ENCODE results near the gene PRMT2. TPM values are rescaled to one million over a fixed set of nuclear protein-coding genes. Genes with fewer than 3 reads are reported as not detected.
A peak's percentile ranks its signal among the peaks of the same experiment; 100 is the strongest.

Gene PRMT2
- total RNA-seq, 2 experiments from 2014 or later, result 110 to 117 TPM

- POLR2A ChIA-PET, result no interaction called here
- DNase-seq, result peak; percentile 13
- CTCF ChIA-PET, result interaction anchor here (1.1 kb wide), 1 partner anchor 8 kb away, joined by 3 read pairs; no protein-coding TSS in a partner anchor
- Mint-ChIP-seq H3K4me3 (no peak overlapping the region), H3K4me1 (ENCODE audit: low read depth) (peaks cover 10% of the 10 kb centered on the region), H3K9me3 (ENCODE audit: insufficient read depth) (peaks cover 3% of the 10 kb centered on the region), H3K36me3 (ENCODE audit: low read depth) (peaks cover 84% of the 10 kb centered on the region), H3K27me3 (ENCODE audit: low read depth) (no peaks in the 10 kb centered on the region), H3K27ac (no peak overlapping the region)
- ATAC-seq, result no peak
Observed at GRCh38 chr21:46645840-46646239, 10.4 kb downstream of the PRMT2 start.

GRCh38 chr21:46646541-46647154, 11.2 kb downstream of the PRMT2 start:
- Mint-ChIP-seq H3K4me1 (ENCODE audit: low read depth) (peaks cover 10% of the 10 kb centered on the region), H3K27me3 (ENCODE audit: low read depth) (no peaks in the 10 kb centered on the region), H3K36me3 (ENCODE audit: low read depth) (peaks cover 86% of the 10 kb centered on the region), H3K27ac (no peak overlapping the region), H3K9me3 (ENCODE audit: insufficient read depth) (peaks cover 3% of the 10 kb centered on the region), H3K4me3 (no peak overlapping the region)
- POLR2A ChIA-PET, result no interaction called here
- CTCF ChIA-PET, result interaction anchor here (1.1 kb wide), 1 partner anchor 9 kb away, joined by 3 read pairs; no protein-coding TSS in a partner anchor
- ATAC-seq (no peak), DNase-seq (peak; percentile 9)

GRCh38 chr21:46648539-46648938, 13.1 kb downstream of the PRMT2 start:
- no peak for ATAC-seq

GRCh38 chr21:46649356-46649755, 13.9 kb downstream of the PRMT2 start:
- no peak overlapping the region for H3K27ac Mint-ChIP-seq
- peaks cover 10% of the 10 kb centered on the region for H3K4me1 Mint-ChIP-seq (ENCODE audit: low read depth)
- no peaks in the 10 kb centered on the region for H3K27me3 Mint-ChIP-seq (ENCODE audit: low read depth)

More at GRCh38 chr21:46648539-46648938, 13.1 kb downstream of the PRMT2 start:
- Mint-ChIP-seq H3K36me3 (ENCODE audit: low read depth) (peaks cover 95% of the 10 kb centered on the region), H3K27ac (no peak overlapping the region), H3K9me3 (ENCODE audit: insufficient read depth) (peaks cover 13% of the 10 kb centered on the region), H3K4me1 (ENCODE audit: low read depth) (peaks cover 10% of the 10 kb centered on the region), H3K27me3 (ENCODE audit: low read depth) (no peaks in the 10 kb centered on the region), H3K4me3 (no peak overlapping the region)
- DNase-seq, result no peak
- CTCF ChIA-PET, result no interaction called here
- POLR2A ChIA-PET, result no interaction called here

GRCh38 chr21:46650476-46651098, 15.1 kb downstream of the PRMT2 start:
- Mint-ChIP-seq H3K4me3 (no peak overlapping the region), H3K36me3 (ENCODE audit: low read depth) (peaks cover 98% of the 10 kb centered on the region), H3K27me3 (ENCODE audit: low read depth) (no peaks in the 10 kb centered on the region), H3K9me3 (ENCODE audit: insufficient read depth) (peaks cover 30% of the 10 kb centered on the region), H3K27ac (peak overlapping the region; percentile 49), H3K4me1 (ENCODE audit: low read depth) (peaks cover 10% of the 10 kb centered on the region)
- no peak for DNase-seq
- POLR2A ChIA-PET, result no interaction called here
- ATAC-seq, result no peak
- CTCF ChIA-PET, result no interaction called here

More at GRCh38 chr21:46649356-46649755, 13.9 kb downstream of the PRMT2 start:
- CTCF ChIA-PET, result no interaction called here
- Mint-ChIP-seq H3K9me3 (ENCODE audit: insufficient read depth) (peaks cover 20% of the 10 kb centered on the region), H3K4me3 (no peak overlapping the region), H3K36me3 (ENCODE audit: low read depth) (peaks cover 95% of the 10 kb centered on the region)
- POLR2A ChIA-PET, result no interaction called here
- ATAC-seq (no peak), DNase-seq (no peak)

- Mint-ChIP-seq H3K27me3 (ENCODE audit: low read depth) (no peaks in the 10 kb centered on the region), H3K27ac (no peak overlapping the region), H3K36me3 (ENCODE audit: low read depth) (peaks cover 98% of the 10 kb centered on the region), H3K4me3 (no peak overlapping the region), H3K9me3 (ENCODE audit: insufficient read depth) (peaks cover 35% of the 10 kb centered on the region), H3K4me1 (ENCODE audit: low read depth) (peaks cover 8% of the 10 kb centered on the region)
- CTCF ChIA-PET, result no interaction called here
- DNase-seq, result no peak
- ATAC-seq, result no peak
- POLR2A ChIA-PET, result no interaction called here
Observed at GRCh38 chr21:46651121-46651520, 15.6 kb downstream of the PRMT2 start.

- CTCF ChIA-PET, result interaction anchor here (1.1 kb wide), 1 partner anchor 12 kb away, joined by 3 read pairs; no protein-coding TSS in a partner anchor
- ATAC-seq (no peak), DNase-seq (no peak)
- POLR2A ChIA-PET, result no interaction called here
- H3K27me3 Mint-ChIP-seq (ENCODE audit: low read depth), result no peaks in the 10 kb centered on the region
- no peak overlapping the region for H3K4me3 Mint-ChIP-seq
- H3K4me1 Mint-ChIP-seq (ENCODE audit: low read depth), result peaks cover 9% of the 10 kb centered on the region
- peaks cover 38% of the 10 kb centered on the region for H3K9me3 Mint-ChIP-seq (ENCODE audit: insufficient read depth)
- H3K27ac Mint-ChIP-seq, result no peak overlapping the region
- H3K36me3 Mint-ChIP-seq (ENCODE audit: low read depth), result peaks cover 90% of the 10 kb centered on the region
Observed at GRCh38 chr21:46655230-46655629, 19.8 kb downstream of the PRMT2 start.

- Mint-ChIP-seq H3K9me3 (ENCODE audit: insufficient read depth) (peaks cover 38% of the 10 kb centered on the region), H3K4me1 (ENCODE audit: low read depth) (peaks cover 17% of the 10 kb centered on the region), H3K36me3 (ENCODE audit: low read depth) (peaks cover 78% of the 10 kb centered on the region), H3K27ac (no peak overlapping the region), H3K27me3 (ENCODE audit: low read depth) (no peaks in the 10 kb centered on the region), H3K4me3 (no peak overlapping the region)
- ATAC-seq (no peak), DNase-seq (no peak)
- ChIA-PET CTCF (no interaction called here), POLR2A (interaction anchor here (1.2 kb wide), 1 partner anchor 8 kb away, joined by 3 read pairs; no protein-coding TSS in a partner anchor)
Observed at GRCh38 chr21:46656820-46657219, 21.3 kb downstream of the PRMT2 start.

GRCh38 chr21:46660505-46660904, 25.0 kb downstream of the PRMT2 start:
- Mint-ChIP-seq H3K36me3 (ENCODE audit: low read depth) (peaks cover 51% of the 10 kb centered on the region), H3K4me3 (no peak overlapping the region), H3K9me3 (ENCODE audit: insufficient read depth) (peaks cover 12% of the 10 kb centered on the region), H3K4me1 (ENCODE audit: low read depth) (peaks cover 18% of the 10 kb centered on the region), H3K27ac (peak overlapping the region; percentile 5), H3K27me3 (ENCODE audit: low read depth) (no peaks in the 10 kb centered on the region)
- DNase-seq (peak; percentile 38), ATAC-seq (peak; percentile 56)
- ChIA-PET CTCF (no interaction called here), POLR2A (no interaction called here)

- Mint-ChIP-seq H3K36me3 (ENCODE audit: low read depth) (peaks cover 49% of the 10 kb centered on the region), H3K27ac (no peak overlapping the region), H3K27me3 (ENCODE audit: low read depth) (no peaks in the 10 kb centered on the region), H3K4me3 (no peak overlapping the region), H3K9me3 (ENCODE audit: insufficient read depth) (peaks cover 5% of the 10 kb centered on the region), H3K4me1 (ENCODE audit: low read depth) (peaks cover 21% of the 10 kb centered on the region)
- ChIA-PET CTCF (interaction anchor here (0.8 to 1.0 kb wide), 3 partner anchors 18 to 139 kb away, joined by 3 read pairs; no protein-coding TSS in a partner anchor), POLR2A (interaction anchor here (0.8 kb wide), 1 partner anchor 26 kb away, joined by 3 read pairs; the partner anchor contains the start of gene PRMT2)
- peak; percentile 69 for ATAC-seq
- DNase-seq, result peak; percentile 49
Observed at GRCh38 chr21:46661211-46661625, 25.7 kb downstream of the PRMT2 start.

- H3K27me3 Mint-ChIP-seq (ENCODE audit: low read depth), result no peaks in the 10 kb centered on the region
- ATAC-seq, result no peak
Observed at GRCh38 chr21:46661642-46662366, 26.3 kb downstream of the PRMT2 start.

GRCh38 chr21:46662367-46662654, 26.8 kb downstream of the PRMT2 start:
- H3K4me3 Mint-ChIP-seq, result no peak overlapping the region
- H3K36me3 Mint-ChIP-seq (ENCODE audit: low read depth), result peaks cover 38% of the 10 kb centered on the region
- peaks cover 19% of the 10 kb centered on the region for H3K4me1 Mint-ChIP-seq (ENCODE audit: low read depth)
- no peaks in the 10 kb centered on the region for H3K9me3 Mint-ChIP-seq (ENCODE audit: insufficient read depth)
- DNase-seq (no peak), ATAC-seq (no peak)
- ChIA-PET CTCF (no interaction called here), POLR2A (no interaction called here)
- no peak overlapping the region for H3K27ac Mint-ChIP-seq
- H3K27me3 Mint-ChIP-seq (ENCODE audit: low read depth), result no peaks in the 10 kb centered on the region

More at GRCh38 chr21:46661642-46662366, 26.3 kb downstream of the PRMT2 start:
- CTCF ChIA-PET, result interaction anchor here (0.8 to 1.0 kb wide), 3 partner anchors 18 to 140 kb away, joined by 3 read pairs; no protein-coding TSS in a partner anchor
- Mint-ChIP-seq H3K27ac (no peak overlapping the region), H3K36me3 (ENCODE audit: low read depth) (peaks cover 43% of the 10 kb centered on the region), H3K9me3 (ENCODE audit: insufficient read depth) (peaks cover 2% of the 10 kb centered on the region), H3K4me3 (no peak overlapping the region), H3K4me1 (ENCODE audit: low read depth) (peaks cover 21% of the 10 kb centered on the region)
- DNase-seq, result no peak
- POLR2A ChIA-PET, result interaction anchor here (0.8 kb wide), 1 partner anchor 26 kb away, joined by 3 read pairs; the partner anchor contains the start of gene PRMT2

All from activated CD8-positive, alpha-beta T cell treated with anti-CD3 and anti-CD28 coated beads, Interleukin-2, amount 10 ng/mL, durations not matched to agents 7 days and 5 days (primary cell).